CD8-positive, alpha-beta memory T cell (primary cell): Measurements from ENCODE around the gene CABP1. TPM values are rescaled to one million over a fixed set of nuclear protein-coding genes. Genes with fewer than 3 reads are reported as not detected.
"Not testable (repeated sequence)": the region's sequence is repeated elsewhere in the genome, so short reads cannot be mapped to it uniquely, and the experiment has no call there.

ENCODE experiments used
- CTCF ChIA-PET: fragments of 350-600 bp; sonication (Branson Sonifier 250); formaldehyde crosslinking; loops from one replicate; lab custom pipeline; 2021; ENCODE audit warnings: antibody characterized with exemption; lab: Charles Lee
- POLR2A ChIA-PET: fragments of 350-600 bp; sonication (Branson Sonifier 250); formaldehyde crosslinking; loops from one replicate; lab custom pipeline; 2021; ENCODE audit warnings: antibody characterized with exemption; lab: Charles Lee
- DNase-seq, 5 donors: peaks; one replicate each; pipeline versions ENCODE4 v3.0.0 to v3.0.0-alpha.2; 2020 to 2022; ENCODE audit warnings: mixed read lengths in 1 of 5
- H3K27ac ChIP-seq: one replicate; pipeline ENCODE4 v1.7.0; 2013; ENCODE audit warnings: low read depth, mild to moderate bottlenecking, low read length, moderate library complexity
- H3K27me3 ChIP-seq: 2 replicates; pipeline ENCODE4 v1.7.0; 2013; ENCODE audit warnings: low read length, mild to moderate bottlenecking; ENCODE audit not compliant: insufficient read depth, poor library complexity, severe bottlenecking
- H3K36me3 ChIP-seq: 2 replicates; pipeline ENCODE4 v1.7.0; 2013; ENCODE audit warnings: mild to moderate bottlenecking, low read length, moderate library complexity; ENCODE audit not compliant: insufficient read depth
- H3K4me1 ChIP-seq: 2 replicates; pipeline ENCODE4 v1.7.0; 2013; ENCODE audit warnings: mild to moderate bottlenecking, low read length, moderate library complexity; ENCODE audit not compliant: insufficient read depth
- H3K4me3 ChIP-seq: 2 replicates; pipeline ENCODE4 v1.7.0; 2013; ENCODE audit warnings: mild to moderate bottlenecking, low read length
- H3K9me3 ChIP-seq: 2 replicates; pipeline ENCODE4 v1.7.0; 2013; ENCODE audit warnings: mild to moderate bottlenecking, low read length
- H3K27ac Mint-ChIP-seq, 8 donors: one replicate each; pipeline ENCODE4 v1.8.0; 2020 to 2021; ENCODE audit warnings: mixed read lengths in 8 of 8, mild to moderate bottlenecking in 6 of 8, inconsistent platforms in 3 of 8, moderate library complexity in 3 of 8
- H3K27me3 Mint-ChIP-seq, 2 donors: one replicate each; pipeline ENCODE4 v1.8.0; 2020 to 2021; ENCODE audit warnings: mixed read lengths in 2 of 2, mild to moderate bottlenecking in 1 of 2, moderate library complexity in 1 of 2
- H3K36me3 Mint-ChIP-seq, 3 donors: one replicate each; pipeline ENCODE4 v1.8.0; 2020 to 2021; ENCODE audit warnings: mixed read lengths in 3 of 3, inconsistent platforms in 1 of 3, mild to moderate bottlenecking in 1 of 3
- H3K4me1 Mint-ChIP-seq, 3 donors: one replicate each; pipeline ENCODE4 v1.8.0; 2020 to 2021; ENCODE audit warnings: mixed read lengths in 3 of 3, inconsistent platforms in 1 of 3, mild to moderate bottlenecking in 1 of 3
- H3K4me3 Mint-ChIP-seq, 7 donors: one replicate each; pipeline ENCODE4 v1.8.0; 2020 to 2021; ENCODE audit warnings: mixed read lengths in 7 of 7, mild to moderate bottlenecking in 6 of 7, moderate library complexity in 4 of 7, inconsistent platforms in 2 of 7
- H3K9me3 Mint-ChIP-seq, 5 donors: one replicate each; pipeline ENCODE4 v1.8.0; 2020 to 2022; ENCODE audit warnings: mixed read lengths in 5 of 5, mild to moderate bottlenecking in 3 of 5, moderate library complexity in 2 of 5, inconsistent platforms in 1 of 5
- polyA plus RNA-seq: library from polyadenylated mRNA; unstranded; fragments of 300-500 nt; fragmentation: Illumina TruSeq; gene quantifications from one replicate; pipeline ENCODE4 v1.2.3, GENCODE V29; 2021
- total RNA-seq, 2 experiments: library from RNA; stranded (reverse); gene quantifications; one replicate each; pipeline ENCODE4 v1.2.3, GENCODE V29; 2021

The CABP1 gene
- total and polyA plus RNA-seq, 3 experiments from 2014 or later = 0.13 to 0.18 TPM; not detected in 1

GRCh38 chr12:120662879-120663278 lies 22.5 kb downstream of the CABP1 start:
- Histone ChIP-seq H3K9me3 (no peaks in the 10 kb centered on the region), H3K4me3 (no peak overlapping the region), H3K27ac (no peak overlapping the region), H3K36me3 (no peaks in the 10 kb centered on the region), H3K4me1 (no peaks in the 10 kb centered on the region), H3K27me3 (no peaks in the 10 kb centered on the region)
- ChIA-PET CTCF (no interaction called here), POLR2A (no interaction called here)
- no peak for DNase-seq
- H3K9me3 Mint-ChIP-seq = no peaks in the 10 kb centered on the region
- peaks cover 0 to 2% (median 0%) of the 10 kb centered on the region in 3 donors for H3K4me1 Mint-ChIP-seq
- no peak overlapping the region for H3K4me3 Mint-ChIP-seq
- no peaks in the 10 kb centered on the region for H3K36me3 Mint-ChIP-seq
- peaks cover 7 to 17% of the 10 kb centered on the region in 2 donors for H3K27me3 Mint-ChIP-seq
- no peak overlapping the region for H3K27ac Mint-ChIP-seq

- H3K27ac ChIP-seq = no peak overlapping the region
Observed at GRCh38 chr12:120663741-120664140, 23.3 kb downstream of the CABP1 start.

GRCh38 chr12:120666571-120667390 lies 26.4 kb downstream of the CABP1 start:
- Histone ChIP-seq H3K27ac (no peak overlapping the region), H3K4me3 (no peak overlapping the region), H3K9me3 (no peaks in the 10 kb centered on the region), H3K27me3 (no peaks in the 10 kb centered on the region), H3K36me3 (no peaks in the 10 kb centered on the region), H3K4me1 (no peaks in the 10 kb centered on the region)
- Mint-ChIP-seq H3K9me3 (no peaks in the 10 kb centered on the region), H3K4me3 (no peak overlapping the region), H3K27me3 (peaks cover 7 to 8% of the 10 kb centered on the region in 2 donors), H3K4me1 (peaks cover 0 to 2% (median 0%) of the 10 kb centered on the region in 3 donors), H3K36me3 (no peaks in the 10 kb centered on the region), H3K27ac (no peak overlapping the region)
- CTCF ChIA-PET = interaction anchor here (2.8 kb wide), 1 partner anchor 18 kb away, joined by 12 read pairs; no protein-coding TSS in a partner anchor
- DNase-seq = no peak
- POLR2A ChIA-PET = interaction anchor here (0.7 kb wide), 1 partner anchor 13 kb away, joined by 3 read pairs; no protein-coding TSS in a partner anchor

More at GRCh38 chr12:120663741-120664140, 23.3 kb downstream of the CABP1 start:
- Mint-ChIP-seq H3K4me3 (no peak overlapping the region), H3K9me3 (no peaks in the 10 kb centered on the region), H3K27me3 (peaks cover 6 to 17% of the 10 kb centered on the region in 2 donors), H3K36me3 (no peaks in the 10 kb centered on the region), H3K27ac (no peak overlapping the region), H3K4me1 (peaks cover 0 to 2% (median 0%) of the 10 kb centered on the region in 3 donors)
- no peaks in the 10 kb centered on the region for H3K36me3 ChIP-seq
- no peaks in the 10 kb centered on the region for H3K9me3 ChIP-seq
- H3K27me3 ChIP-seq = no peaks in the 10 kb centered on the region
- no peak for DNase-seq
- no peaks in the 10 kb centered on the region for H3K4me1 ChIP-seq
- H3K4me3 ChIP-seq = no peak overlapping the region
- ChIA-PET CTCF (interaction anchor here (1.0 kb wide), 1 partner anchor 17 kb away, joined by 3 read pairs; no protein-coding TSS in a partner anchor), POLR2A (no interaction called here)

GRCh38 chr12:120668091-120668867 lies 27.9 kb downstream of the CABP1 start:
- Mint-ChIP-seq H3K4me1 (peaks cover 0 to 2% (median 0%) of the 10 kb centered on the region in 3 donors), H3K27me3 (peaks cover 7 to 8% of the 10 kb centered on the region in 2 donors), H3K36me3 (no peaks in the 10 kb centered on the region), H3K27ac (peak overlapping the region in 1 of 8 donors; percentile 60), H3K4me3 (no peak overlapping the region), H3K9me3 (no peaks in the 10 kb centered on the region)
- CTCF ChIA-PET = interaction anchor here (0.9 to 2.8 kb wide), 2 partner anchors 19 to 328 kb away, joined by 3 to 12 read pairs; no protein-coding TSS in a partner anchor
- Histone ChIP-seq H3K36me3 (no peaks in the 10 kb centered on the region), H3K4me1 (no peaks in the 10 kb centered on the region), H3K9me3 (no peaks in the 10 kb centered on the region), H3K27me3 (no peaks in the 10 kb centered on the region), H3K4me3 (no peak overlapping the region), H3K27ac (no peak overlapping the region)
- POLR2A ChIA-PET = no interaction called here
- DNase-seq = no peak

GRCh38 chr12:120668868-120669840 lies 28.7 kb downstream of the CABP1 start:
- ChIA-PET POLR2A (no interaction called here), CTCF (interaction anchor here (1.3 to 1.4 kb wide), 2 partner anchors 20 to 23 kb away, joined by 3 to 5 read pairs; no protein-coding TSS in a partner anchor)
- Histone ChIP-seq H3K27ac (no peak overlapping the region), H3K4me3 (no peak overlapping the region), H3K27me3 (no peaks in the 10 kb centered on the region), H3K9me3 (no peaks in the 10 kb centered on the region), H3K4me1 (no peaks in the 10 kb centered on the region), H3K36me3 (no peaks in the 10 kb centered on the region)
- H3K36me3 Mint-ChIP-seq = no peaks in the 10 kb centered on the region
- H3K4me1 Mint-ChIP-seq = peaks cover 0 to 2% (median 0%) of the 10 kb centered on the region in 3 donors
- no peaks in the 10 kb centered on the region for H3K9me3 Mint-ChIP-seq
- peak overlapping the region in 1 of 8 donors; percentile 60 for H3K27ac Mint-ChIP-seq
- DNase-seq = no peak
- peaks cover 5 to 6% of the 10 kb centered on the region in 2 donors for H3K27me3 Mint-ChIP-seq
- H3K4me3 Mint-ChIP-seq = no peak overlapping the region

- H3K36me3 Mint-ChIP-seq, H3K36me3 ChIP-seq, H3K4me1 ChIP-seq, H3K4me1 Mint-ChIP-seq, POLR2A ChIA-PET, H3K4me3 ChIP-seq, H3K9me3 ChIP-seq, H3K9me3 Mint-ChIP-seq, H3K27me3 ChIP-seq, H3K27ac ChIP-seq, H3K4me3 Mint-ChIP-seq, H3K27me3 Mint-ChIP-seq, DNase-seq: not testable (repeated sequence)
- H3K27ac Mint-ChIP-seq = peak overlapping the region in 1 of 8 donors; percentile 45
- CTCF ChIA-PET = interaction anchor here (1.3 to 1.4 kb wide), 2 partner anchors 21 to 24 kb away, joined by 3 to 5 read pairs; no protein-coding TSS in a partner anchor
Observed at GRCh38 chr12:120670237-120670636, 29.8 kb downstream of the CABP1 start.

- Histone ChIP-seq H3K27ac (no peak overlapping the region), H3K4me1 (no peaks in the 10 kb centered on the region)
- H3K36me3 Mint-ChIP-seq = no peaks in the 10 kb centered on the region
Observed at GRCh38 chr12:120670667-120671066, 30.2 kb downstream of the CABP1 start.

More at GRCh38 chr12:120670667-120671066, 30.2 kb downstream of the CABP1 start:
- Mint-ChIP-seq H3K27ac (no peak overlapping the region), H3K9me3 (no peaks in the 10 kb centered on the region), H3K4me3 (no peak overlapping the region), H3K4me1 (no peaks in the 10 kb centered on the region), H3K27me3 (peaks cover 6 to 9% of the 10 kb centered on the region in 2 donors)
- POLR2A ChIA-PET = no interaction called here
- Histone ChIP-seq H3K27me3 (no peaks in the 10 kb centered on the region), H3K36me3 (no peaks in the 10 kb centered on the region), H3K9me3 (no peaks in the 10 kb centered on the region), H3K4me3 (no peak overlapping the region)
- DNase-seq = no peak
- CTCF ChIA-PET = interaction anchor here (1.0 to 1.4 kb wide), 3 partner anchors 21 to 24 kb away, joined by 3 to 5 read pairs (median 4); no protein-coding TSS in a partner anchor
